ENCODE results near the gene PCARE.

The PCARE gene

GRCh38 chr2:29032189-29032588, 42.1 kb downstream of the PCARE start:
- DNase-seq: no peak

GRCh38 chr2:29031046-29031445, 43.3 kb downstream of the PCARE start:
- DNase-seq: no peak

- no peak for DNase-seq
These were observed 48.6 kb downstream of the PCARE start for GRCh38 chr2:29025711-29026110.

- DNase-seq: no peak
These were observed 49.4 kb downstream of the PCARE start for GRCh38 chr2:29024882-29025430.

GRCh38 chr2:29023188-29023587, 51.1 kb downstream of the PCARE start:
- DNase-seq: no peak

GRCh38 chr2:29022679-29023078, 51.6 kb downstream of the PCARE start:
- no peak for DNase-seq

GRCh38 chr2:29021886-29022285, 52.4 kb downstream of the PCARE start:
- DNase-seq: no peak

GRCh38 chr2:29017716-29018435, 56.4 kb downstream of the PCARE start:
- DNase-seq: no peak

GRCh38 chr2:29016504-29016903, 57.8 kb downstream of the PCARE start:
- DNase-seq: no peak

- no peak for DNase-seq
These were observed 58.4 kb downstream of the PCARE start for GRCh38 chr2:29015701-29016470.

GRCh38 chr2:29014811-29015421, 59.4 kb downstream of the PCARE start:
- DNase-seq: peak; percentile 73

- DNase-seq: peak; percentile 47
These were observed 60.0 kb downstream of the PCARE start for GRCh38 chr2:29014331-29014730.

- no peak for DNase-seq
These were observed 61.1 kb downstream of the PCARE start for GRCh38 chr2:29013057-29013780.

GRCh38 chr2:29012211-29012681, 62.1 kb downstream of the PCARE start:
- no peak for DNase-seq
